Endothelial cell (in vitro differentiated cells): ENCODE data around the gene GSTA4. TPM values are rescaled to one million over a fixed set of nuclear protein-coding genes. Genes with fewer than 3 reads are reported as not detected.

Experiments
- DNase-seq: peaks from one replicate; pipeline ENCODE4 v3.0.0; 2021; ENCODE audit warnings: low spot score
- H3K27ac Mint-ChIP-seq: one replicate; pipeline ENCODE4 v1.8.0; 2021; ENCODE audit warnings: mixed read lengths, inconsistent platforms; ENCODE audit not compliant: unreplicated experiment
- H3K27me3 Mint-ChIP-seq: one replicate; pipeline ENCODE4 v1.8.0; 2021; ENCODE audit warnings: mild to moderate bottlenecking, moderate library complexity, mixed read lengths, inconsistent platforms; ENCODE audit not compliant: unreplicated experiment
- H3K36me3 Mint-ChIP-seq: one replicate; pipeline ENCODE4 v1.8.0; 2021; ENCODE audit warnings: mild to moderate bottlenecking, low read depth, mixed read lengths, inconsistent platforms; ENCODE audit not compliant: unreplicated experiment
- H3K4me1 Mint-ChIP-seq: one replicate; pipeline ENCODE4 v1.8.0; 2021; ENCODE audit warnings: mild to moderate bottlenecking, mixed read lengths, inconsistent platforms; ENCODE audit not compliant: unreplicated experiment
- H3K4me3 Mint-ChIP-seq: one replicate; pipeline ENCODE4 v1.8.0; 2021; ENCODE audit warnings: mild to moderate bottlenecking, mixed read lengths, inconsistent platforms; ENCODE audit not compliant: unreplicated experiment
- H3K9me3 Mint-ChIP-seq: one replicate; pipeline ENCODE4 v1.8.0; 2021; ENCODE audit warnings: mixed read lengths, inconsistent platforms; ENCODE audit not compliant: unreplicated experiment
- total RNA-seq: library from RNA; stranded (reverse); fragmentation: NEBNext Ultra II Directional; extraction: Animal tissue kit (Norgen Biotek cat#: 25700); gene quantifications from one replicate; pipeline ENCODE4 v1.2.1, GENCODE V29; 2021; ENCODE audit not compliant: unreplicated experiment
- TF ChIP-seq, protein P1 (sequence below): fragments of 200-600 bp; sonication (generic); IDR thresholded peaks from one replicate; pipeline ENCODE4 v1.5.0; 2021; ENCODE audit warnings: antibody characterized with exemption; ENCODE audit not compliant: unreplicated experiment

Gene GSTA4
- total RNA-seq, 1 donor from 2014 or later: 16.2 TPM

- TF ChIP-seq, protein P1, sequence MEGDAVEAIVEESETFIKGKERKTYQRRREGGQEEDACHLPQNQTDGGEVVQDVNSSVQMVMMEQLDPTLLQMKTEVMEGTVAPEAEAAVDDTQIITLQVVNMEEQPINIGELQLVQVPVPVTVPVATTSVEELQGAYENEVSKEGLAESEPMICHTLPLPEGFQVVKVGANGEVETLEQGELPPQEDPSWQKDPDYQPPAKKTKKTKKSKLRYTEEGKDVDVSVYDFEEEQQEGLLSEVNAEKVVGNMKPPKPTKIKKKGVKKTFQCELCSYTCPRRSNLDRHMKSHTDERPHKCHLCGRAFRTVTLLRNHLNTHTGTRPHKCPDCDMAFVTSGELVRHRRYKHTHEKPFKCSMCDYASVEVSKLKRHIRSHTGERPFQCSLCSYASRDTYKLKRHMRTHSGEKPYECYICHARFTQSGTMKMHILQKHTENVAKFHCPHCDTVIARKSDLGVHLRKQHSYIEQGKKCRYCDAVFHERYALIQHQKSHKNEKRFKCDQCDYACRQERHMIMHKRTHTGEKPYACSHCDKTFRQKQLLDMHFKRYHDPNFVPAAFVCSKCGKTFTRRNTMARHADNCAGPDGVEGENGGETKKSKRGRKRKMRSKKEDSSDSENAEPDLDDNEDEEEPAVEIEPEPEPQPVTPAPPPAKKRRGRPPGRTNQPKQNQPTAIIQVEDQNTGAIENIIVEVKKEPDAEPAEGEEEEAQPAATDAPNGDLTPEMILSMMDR: no peak
- Mint-ChIP-seq H3K4me1 (peaks cover 15% of the 10 kb centered on the region), H3K36me3 (peaks cover 24% of the 10 kb centered on the region), H3K4me3 (no peak overlapping the region), H3K9me3 (no peaks in the 10 kb centered on the region), H3K27me3 (no peaks in the 10 kb centered on the region), H3K27ac (no peak overlapping the region)
- DNase-seq: no peak
Observed at GRCh38 chr6:53041356-53041755, 46.3 kb upstream of the GSTA4 start.

DNA sequence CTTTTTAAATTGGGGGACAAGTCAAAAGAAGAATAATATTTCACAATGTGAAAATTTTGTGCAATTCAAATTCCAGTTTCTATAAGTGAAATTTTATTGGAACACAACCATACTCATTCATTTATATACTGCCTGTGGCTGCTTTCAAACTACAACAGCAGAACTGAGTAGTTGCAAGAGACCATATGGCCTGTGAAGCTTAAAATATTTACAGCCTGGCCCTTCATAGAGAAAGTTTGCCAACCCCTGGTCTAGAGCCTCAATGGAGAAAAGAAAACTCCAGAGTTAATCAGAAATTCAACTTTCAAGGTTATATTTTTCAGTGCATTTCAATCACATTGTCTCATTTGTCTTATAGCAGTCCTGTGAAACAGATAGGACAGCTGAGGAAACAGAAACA, 43.5 kb upstream of the GSTA4 start:
- H3K4me1 Mint-ChIP-seq: peaks cover 30% of the 10 kb centered on the region
- H3K27me3 Mint-ChIP-seq: no peaks in the 10 kb centered on the region
- TF ChIP-seq, protein P1: no peak
- H3K36me3 Mint-ChIP-seq: peaks cover 39% of the 10 kb centered on the region
- peak overlapping the region; percentile 11 for H3K27ac Mint-ChIP-seq
- DNase-seq: no peak
- H3K9me3 Mint-ChIP-seq: no peaks in the 10 kb centered on the region
- H3K4me3 Mint-ChIP-seq: no peak overlapping the region

GRCh38 chr6:53038141-53038540, 43.1 kb upstream of the GSTA4 start:
- TF ChIP-seq, protein P1: no peak
- Mint-ChIP-seq H3K9me3 (no peaks in the 10 kb centered on the region), H3K4me1 (peaks cover 32% of the 10 kb centered on the region), H3K27ac (no peak overlapping the region), H3K4me3 (no peak overlapping the region), H3K27me3 (peaks cover 2% of the 10 kb centered on the region), H3K36me3 (peaks cover 39% of the 10 kb centered on the region)
- DNase-seq: no peak

DNA sequence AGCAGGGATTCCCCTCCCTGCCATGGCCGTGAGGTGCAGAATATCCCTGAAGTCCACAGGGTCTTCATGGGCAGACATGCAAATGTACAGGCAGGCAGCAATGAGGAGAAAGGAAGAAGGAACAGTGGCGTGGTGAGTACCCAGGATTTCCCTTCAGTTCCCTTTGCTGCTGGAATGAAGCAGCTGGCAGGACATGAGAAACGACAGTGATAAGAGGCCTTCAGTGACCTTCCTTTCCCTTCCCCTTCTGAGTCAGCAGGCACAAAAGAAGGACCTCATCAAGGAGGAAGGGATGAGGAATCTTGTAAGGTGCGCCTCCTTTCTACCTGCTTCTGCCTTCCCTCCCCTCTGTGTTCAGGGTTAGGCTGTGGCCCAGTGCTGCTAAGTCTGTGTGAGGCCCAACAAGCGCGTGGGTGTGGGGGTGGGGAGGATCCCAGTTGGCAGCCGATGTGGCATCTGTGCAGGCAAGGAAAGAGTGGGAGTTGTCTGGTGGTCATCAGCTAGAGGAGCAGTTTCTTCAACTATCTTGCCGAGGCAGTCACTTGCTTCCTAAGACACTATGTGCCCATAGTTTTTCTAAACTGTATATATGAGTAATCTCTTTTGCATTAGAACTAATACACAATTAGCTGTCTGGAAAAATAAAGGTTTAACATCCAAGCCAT, 40.6 kb upstream of the GSTA4 start:
- Mint-ChIP-seq H3K27ac (peak overlapping the region; percentile 72), H3K4me1 (peaks cover 36% of the 10 kb centered on the region), H3K4me3 (no peak overlapping the region), H3K36me3 (peaks cover 35% of the 10 kb centered on the region), H3K27me3 (peaks cover 2% of the 10 kb centered on the region), H3K9me3 (no peaks in the 10 kb centered on the region)
- TF ChIP-seq, protein P1: no peak
- DNase-seq: peak; percentile 9

DNA sequence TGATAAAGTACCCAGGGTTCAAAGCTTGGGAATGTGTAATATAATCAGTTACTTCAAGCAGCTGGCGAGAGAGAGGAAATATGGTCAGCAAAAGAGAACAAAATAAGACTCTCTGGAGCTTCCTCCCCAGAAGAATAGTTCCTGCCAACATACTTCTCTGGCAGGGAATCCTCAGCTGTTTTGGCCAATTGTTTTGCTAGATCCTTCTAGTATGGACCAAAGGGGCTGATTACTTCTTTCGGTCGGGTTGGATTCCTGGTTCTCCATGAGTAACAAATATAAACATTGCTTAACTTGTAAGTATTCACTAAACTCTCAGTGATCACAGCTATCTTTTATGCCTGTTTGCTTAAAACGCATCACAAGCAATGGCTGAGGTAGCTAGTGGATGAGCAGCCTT, 38.7 kb upstream of the GSTA4 start:
- no peak for DNase-seq
- no peak overlapping the region for H3K4me3 Mint-ChIP-seq
- H3K36me3 Mint-ChIP-seq: peaks cover 32% of the 10 kb centered on the region
- no peaks in the 10 kb centered on the region for H3K9me3 Mint-ChIP-seq
- H3K27me3 Mint-ChIP-seq: peaks cover 2% of the 10 kb centered on the region
- H3K27ac Mint-ChIP-seq: peak overlapping the region; percentile 72
- peaks cover 36% of the 10 kb centered on the region for H3K4me1 Mint-ChIP-seq
- TF ChIP-seq, protein P1: no peak
